DOHH2 (cell line): ENCODE results near the gene GMPR2.

Experiments used
- H3F3A ChIP-seq: fragments of 200-600 bp; sonication (generic), shearing (Covaris generic); 2 replicates; pipeline ENCODE4 v1.6.0; 2016; ENCODE audit warnings: antibody characterized with exemption, mild to moderate bottlenecking; ENCODE audit not compliant: control insufficient read depth, insufficient read depth
- H3K27ac ChIP-seq: fragments of 200-600 bp; sonication (generic); 2 replicates; pipeline ENCODE4 v1.5.1; 2014; ENCODE audit warnings: low read depth, mild to moderate bottlenecking, low read length, moderate library complexity
- H3K27me3 ChIP-seq: fragments of 200-600 bp; sonication (generic); 2 replicates; pipeline ENCODE4 v1.6.1; 2014; ENCODE audit warnings: mild to moderate bottlenecking, low read length, mixed read lengths; ENCODE audit not compliant: control insufficient read depth
- H3K36me3 ChIP-seq: fragments of 200-600 bp; sonication (generic); 2 replicates; pipeline ENCODE4 v1.6.1; 2014; ENCODE audit warnings: mild to moderate bottlenecking, low read length, moderate library complexity, mixed read lengths; ENCODE audit not compliant: control insufficient read depth
- H3K4me1 ChIP-seq: fragments of 200-600 bp; sonication (generic); 2 replicates; pipeline ENCODE4 v1.6.1; 2014; ENCODE audit warnings: mild to moderate bottlenecking, low read length, mixed read lengths; ENCODE audit not compliant: control insufficient read depth
- H3K4me2 ChIP-seq: fragments of 200-600 bp; sonication (generic); 2 replicates; pipeline ENCODE4 v1.6.0; 2014; ENCODE audit warnings: mild to moderate bottlenecking, low read length, moderate library complexity
- H3K4me3 ChIP-seq: fragments of 200-600 bp; sonication (generic); 2 replicates; pipeline ENCODE4 v1.5.1; 2014; ENCODE audit warnings: mild to moderate bottlenecking, low read length, mixed read lengths
- H3K79me2 ChIP-seq: fragments of 200-600 bp; sonication (generic); 2 replicates; pipeline ENCODE4 v1.6.1; 2014; ENCODE audit warnings: mild to moderate bottlenecking, low read length, mixed read lengths; ENCODE audit not compliant: control insufficient read depth
- H3K9me2 ChIP-seq: fragments of 200-600 bp; sonication (generic); replicated peaks from 2 replicates; pipeline ENCODE4 v1.6.1; 2014; ENCODE audit warnings: mild to moderate bottlenecking, low read length, mixed read lengths; ENCODE audit not compliant: control insufficient read depth
- H3K9me3 ChIP-seq: fragments of 200-600 bp; sonication (generic); 2 replicates; pipeline ENCODE4 v1.6.1; 2014; ENCODE audit warnings: antibody characterized with exemption, low read length, mixed read lengths; ENCODE audit not compliant: control insufficient read depth, insufficient read depth
- H4K20me1 ChIP-seq: fragments of 200-600 bp; sonication (generic); 2 replicates; pipeline ENCODE4 v1.6.0; 2014; ENCODE audit warnings: low read depth, mild to moderate bottlenecking, antibody characterized with exemption, low read length, moderate library complexity; ENCODE audit not compliant: control insufficient read depth, insufficient read depth
- CTCF ChIP-seq: fragments of 200-600 bp; sonication (generic); IDR thresholded peaks from one replicate; pipeline ENCODE4 v1.5.1; 2014; ENCODE audit warnings: antibody characterized with exemption, mild to moderate bottlenecking, low read depth, low read length; ENCODE audit not compliant: poor library complexity, severe bottlenecking
- EZH2phosphoT487 ChIP-seq: fragments of 200-600 bp; sonication (generic); IDR thresholded peaks from 2 replicates; pipeline ENCODE4 v1.6.1; 2017; ENCODE audit warnings: borderline replicate concordance, mild to moderate bottlenecking, antibody characterized with exemption, low read length, moderate library complexity, mixed read lengths

GMPR2 gene

GRCh38 chr14:24283796-24284460 is 51.2 kb downstream of the GMPR2 start:
- Histone ChIP-seq H3K27ac (no peak overlapping the region), H3K4me3 (no peak overlapping the region), H3F3A (no peaks in the 10 kb centered on the region), H3K9me2 (no peaks in the 10 kb centered on the region), H3K79me2 (no peaks in the 10 kb centered on the region), H3K4me2 (no peak overlapping the region), H3K4me1 (peaks cover 11% of the 10 kb centered on the region), H3K27me3 (no peaks in the 10 kb centered on the region), H3K9me3 (no peaks in the 10 kb centered on the region), H3K36me3 (no peaks in the 10 kb centered on the region), H4K20me1 (no peaks in the 10 kb centered on the region)
- TF ChIP-seq CTCF (no peak), EZH2phosphoT487 (no peak)

- no peak overlapping the region for H3K27ac ChIP-seq
- H3K4me1 ChIP-seq, result peaks cover 5% of the 10 kb centered on the region
- H3F3A ChIP-seq, result no peaks in the 10 kb centered on the region
- H3K36me3 ChIP-seq, result peaks cover 3% of the 10 kb centered on the region; the same call in 1 of the 2 replicates
- H4K20me1 ChIP-seq, result no peaks in the 10 kb centered on the region
- no peak overlapping the region for H3K4me3 ChIP-seq
- H3K79me2 ChIP-seq, result no peaks in the 10 kb centered on the region
- TF ChIP-seq CTCF (no peak), EZH2phosphoT487 (no peak)
- no peaks in the 10 kb centered on the region for H3K9me3 ChIP-seq
- no peak overlapping the region for H3K4me2 ChIP-seq
- no peaks in the 10 kb centered on the region for H3K9me2 ChIP-seq
- H3K27me3 ChIP-seq, result no peaks in the 10 kb centered on the region
These were observed 51.8 kb downstream of the GMPR2 start for GRCh38 chr14:24284501-24285035.

GRCh38 chr14:24285351-24285750 is 52.6 kb downstream of the GMPR2 start:
- Histone ChIP-seq H3K9me2 (no peaks in the 10 kb centered on the region), H3K4me2 (no peak overlapping the region), H3K4me1 (no peaks in the 10 kb centered on the region), H4K20me1 (no peaks in the 10 kb centered on the region), H3K27ac (no peak overlapping the region), H3K36me3 (peaks cover 10% of the 10 kb centered on the region; the same call in 1 of the 2 replicates), H3K4me3 (no peak overlapping the region), H3K9me3 (no peaks in the 10 kb centered on the region), H3K79me2 (no peaks in the 10 kb centered on the region), H3F3A (no peaks in the 10 kb centered on the region), H3K27me3 (no peaks in the 10 kb centered on the region)
- TF ChIP-seq CTCF, result no peak
- TF ChIP-seq EZH2phosphoT487, result no peak
